Activated T-cell treated with anti-CD3 and anti-CD28 coated beads, Interleukin-2, amount 50 U/mL, for 72 hours (primary cell): ENCODE measurements around the gene FAAP20. TPM values are rescaled to one million over a fixed set of nuclear protein-coding genes. Genes with fewer than 3 reads are reported as not detected.

Source experiments
- ATAC-seq, 2 donors: fragments of 150-1000 bp; cut with Tn5 transposase; replicated peaks in 1 of 2; 2 replicates each; pipeline ENCODE4 v1.10.0; 2021; ENCODE audit warnings: moderate library complexity in 2 of 2, mild to moderate bottlenecking in 1 of 2
- DNase-seq, 2 donors: peaks; one replicate each; pipeline ENCODE4 v3.0.0; 2021 to 2022; ENCODE audit warnings: mixed read lengths in 1 of 2
- H3K27ac Mint-ChIP-seq: one replicate; pipeline ENCODE4 v1.8.0; 2022; ENCODE audit warnings: mild to moderate bottlenecking, moderate library complexity, mixed read lengths
- H3K27me3 Mint-ChIP-seq: one replicate; pipeline ENCODE4 v1.8.0; 2022; ENCODE audit warnings: low read depth, mixed read lengths
- H3K36me3 Mint-ChIP-seq, 2 donors: one replicate each; pipeline ENCODE4 v1.8.0; 2022; ENCODE audit warnings: mixed read lengths in 2 of 2, mild to moderate bottlenecking in 1 of 2; ENCODE audit not compliant: insufficient read depth in 2 of 2
- H3K4me1 Mint-ChIP-seq: one replicate; pipeline ENCODE4 v1.8.0; 2022; ENCODE audit warnings: low read depth, mixed read lengths
- H3K4me3 Mint-ChIP-seq, 2 donors: one replicate each; pipeline ENCODE4 v1.8.0; 2022; ENCODE audit warnings: mild to moderate bottlenecking in 2 of 2, mixed read lengths in 2 of 2, moderate library complexity in 2 of 2
- H3K9me3 Mint-ChIP-seq, 2 donors: one replicate each; pipeline ENCODE4 v1.8.0; 2022; ENCODE audit warnings: mixed read lengths in 2 of 2
- total RNA-seq, 2 donors: library from RNA; stranded (reverse); gene quantifications; one replicate each; pipeline ENCODE4 v1.2.3, GENCODE V29; 2022

Gene FAAP20
- total RNA-seq, 2 donors from 2014 or later = 74.6 to 80.4 TPM

GRCh38 chr1:2227346-2228156 is 33.0 kb upstream of the FAAP20 start:
- peak overlapping the region; percentile 62 to 71 for H3K4me3 Mint-ChIP-seq
- H3K36me3 Mint-ChIP-seq = peaks cover 8 to 10% of the 10 kb centered on the region in 2 donors
- ATAC-seq (peak; percentile 83), DNase-seq (peak; percentile 95 to 99)
- no peaks in the 10 kb centered on the region for H3K27me3 Mint-ChIP-seq
- peaks cover 21% of the 10 kb centered on the region for H3K4me1 Mint-ChIP-seq
- H3K9me3 Mint-ChIP-seq = no peaks in the 10 kb centered on the region
- H3K27ac Mint-ChIP-seq = peak overlapping the region; percentile 63

GRCh38 chr1:2226525-2227345 is 32.2 kb upstream of the FAAP20 start:
- ATAC-seq (no peak), DNase-seq (no peak)
- H3K27me3 Mint-ChIP-seq = no peaks in the 10 kb centered on the region
- H3K36me3 Mint-ChIP-seq = peaks cover 8 to 9% of the 10 kb centered on the region in 2 donors
- H3K4me1 Mint-ChIP-seq = peaks cover 13% of the 10 kb centered on the region
- H3K27ac Mint-ChIP-seq = peak overlapping the region; percentile 94
- no peaks in the 10 kb centered on the region for H3K9me3 Mint-ChIP-seq
- H3K4me3 Mint-ChIP-seq = peak overlapping the region; percentile 70 to 75

- Mint-ChIP-seq H3K9me3 (no peaks in the 10 kb centered on the region), H3K27me3 (no peaks in the 10 kb centered on the region), H3K36me3 (peaks cover 4 to 5% of the 10 kb centered on the region in 2 donors), H3K27ac (no peak overlapping the region), H3K4me3 (no peak overlapping the region), H3K4me1 (no peaks in the 10 kb centered on the region)
- ATAC-seq = no peak
- no peak for DNase-seq
Measured at GRCh38 chr1:2224631-2225428, 30.3 kb upstream of the FAAP20 start.

- Mint-ChIP-seq H3K27ac (no peak overlapping the region), H3K36me3 (peaks cover 2% of the 10 kb centered on the region in 2 donors)
Measured at GRCh38 chr1:2224170-2224584, 29.6 kb upstream of the FAAP20 start.

GRCh38 chr1:2221271-2221670 is 26.7 kb upstream of the FAAP20 start:
- ATAC-seq = no peak
- Mint-ChIP-seq H3K4me1 (no peaks in the 10 kb centered on the region), H3K9me3 (peaks cover 1 to 3% of the 10 kb centered on the region in 2 donors), H3K36me3 (no peaks in the 10 kb centered on the region), H3K27ac (no peak overlapping the region), H3K4me3 (no peak overlapping the region), H3K27me3 (no peaks in the 10 kb centered on the region)
- no peak for DNase-seq

More at GRCh38 chr1:2224170-2224584, 29.6 kb upstream of the FAAP20 start:
- Mint-ChIP-seq H3K27me3 (no peaks in the 10 kb centered on the region), H3K9me3 (no peaks in the 10 kb centered on the region), H3K4me3 (no peak overlapping the region), H3K4me1 (no peaks in the 10 kb centered on the region)
- DNase-seq (no peak), ATAC-seq (no peak)

GRCh38 chr1:2216767-2217058 is 22.1 kb upstream of the FAAP20 start:
- Mint-ChIP-seq H3K27ac (no peak overlapping the region), H3K36me3 (no peaks in the 10 kb centered on the region), H3K4me3 (no peak overlapping the region), H3K9me3 (peaks cover 1 to 3% of the 10 kb centered on the region in 2 donors), H3K4me1 (no peaks in the 10 kb centered on the region), H3K27me3 (no peaks in the 10 kb centered on the region)
- DNase-seq = no peak
- no peak for ATAC-seq

- no peak for ATAC-seq
- Mint-ChIP-seq H3K9me3 (peaks cover 1 to 3% of the 10 kb centered on the region in 2 donors), H3K27ac (no peak overlapping the region), H3K36me3 (no peaks in the 10 kb centered on the region), H3K4me1 (no peaks in the 10 kb centered on the region), H3K27me3 (no peaks in the 10 kb centered on the region), H3K4me3 (no peak overlapping the region)
- DNase-seq = no peak
Measured at GRCh38 chr1:2215909-2216766, 21.6 kb upstream of the FAAP20 start.

GRCh38 chr1:2215329-2215728 is 20.8 kb upstream of the FAAP20 start:
- Mint-ChIP-seq H3K9me3 (peaks cover 1 to 3% of the 10 kb centered on the region in 2 donors), H3K4me3 (no peak overlapping the region), H3K27ac (no peak overlapping the region), H3K36me3 (no peaks in the 10 kb centered on the region), H3K4me1 (no peaks in the 10 kb centered on the region), H3K27me3 (no peaks in the 10 kb centered on the region)
- DNase-seq (no peak), ATAC-seq (no peak)

- no peaks in the 10 kb centered on the region for H3K36me3 Mint-ChIP-seq
- peaks cover 1 to 3% of the 10 kb centered on the region in 2 donors for H3K9me3 Mint-ChIP-seq
- DNase-seq (no peak), ATAC-seq (no peak)
- no peak overlapping the region for H3K4me3 Mint-ChIP-seq
- H3K27me3 Mint-ChIP-seq = no peaks in the 10 kb centered on the region
- no peaks in the 10 kb centered on the region for H3K4me1 Mint-ChIP-seq
- H3K27ac Mint-ChIP-seq = no peak overlapping the region
Measured at GRCh38 chr1:2214541-2215241, 20.1 kb upstream of the FAAP20 start.

GRCh38 chr1:2213576-2214505 is 19.3 kb upstream of the FAAP20 start:
- Mint-ChIP-seq H3K36me3 (no peaks in the 10 kb centered on the region), H3K9me3 (peaks cover 0 to under 1% of the 10 kb centered on the region in 2 donors), H3K4me3 (no peak overlapping the region), H3K4me1 (no peaks in the 10 kb centered on the region), H3K27me3 (no peaks in the 10 kb centered on the region), H3K27ac (no peak overlapping the region)
- DNase-seq (no peak), ATAC-seq (no peak)
